SK-N-SH (cell line): Measurements from ENCODE around the gene CYP2F1. TPM values are rescaled to one million over a fixed set of nuclear protein-coding genes. Genes with fewer than 3 reads are reported as not detected.
"Not testable (repeated sequence)": the region's sequence is repeated elsewhere in the genome, so short reads cannot be mapped to it uniquely, and the experiment has no call there.

Source experiments
- CTCF ChIA-PET: fragments of 300-600, 350-600 bp; formaldehyde crosslinking; extraction: SDS; loops from one replicate; lab custom pipeline; 2021; lab: Yijun Ruan, JAX
- POLR2A ChIA-PET: fragments of 350-600 bp; sonication (Branson Sonifier 250); formaldehyde crosslinking; extraction: SDS; loops from one replicate; lab custom pipeline; 2020; ENCODE audit warnings: antibody characterized with exemption, inconsistent platforms; lab: Yijun Ruan, JAX
- DNase-seq: peaks from one replicate; pipeline ENCODE4 v3.0.0; 2012
- H2AFZ ChIP-seq: fragments of 200-600 bp; sonication (generic); 2 replicates; pipeline ENCODE4 v1.8.1; 2016; ENCODE audit warnings: antibody characterized with exemption, mild to moderate bottlenecking, low read depth
- H3F3A ChIP-seq: fragments of 200-600 bp; sonication (generic); replicated peaks from 2 replicates; pipeline ENCODE3; 2016; ENCODE audit warnings: antibody characterized with exemption, mild to moderate bottlenecking; ENCODE audit not compliant: insufficient read depth
- H3K27ac ChIP-seq, 2 experiments: fragments of 200-500 bp in 1 of 2; fragments of 200-600 bp in 1 of 2; sonication (Bioruptor generic) in 1 of 2; sonication (generic), shearing (Covaris generic) in 1 of 2; 2 replicates each; pipeline versions ENCODE4 v1.5.1 to v1.6.1; 2014 to 2016; ENCODE audit warnings: low read depth in 2 of 2, inconsistent platforms in 1 of 2, low read length in 1 of 2, mild to moderate bottlenecking in 1 of 2, mixed read lengths in 1 of 2
- H3K27me3 ChIP-seq: fragments of 200-600 bp; sonication (generic), shearing (Covaris generic); 2 replicates; pipeline ENCODE4 v1.6.1; 2016; ENCODE audit warnings: mixed run types; ENCODE audit not compliant: insufficient read depth
- H3K36me3 ChIP-seq, 2 experiments: fragments of 200-500 bp in 1 of 2; fragments of 200-600 bp in 1 of 2; sonication (Bioruptor generic) in 1 of 2; sonication (generic) in 1 of 2; replicated peaks in 1 of 2; 2 replicates each; pipeline versions ENCODE3 to v1.5.1; 2014 to 2016; ENCODE audit warnings: low read length in 1 of 2, mild to moderate bottlenecking in 1 of 2; ENCODE audit not compliant: insufficient read depth in 2 of 2, control insufficient read depth in 1 of 2
- H3K4me1 ChIP-seq, 2 experiments: fragments of 200-500 bp in 1 of 2; fragments of 200-600 bp in 1 of 2; sonication (Bioruptor generic) in 1 of 2; sonication (generic), shearing (Covaris generic) in 1 of 2; 2 replicates each; pipeline versions ENCODE4 v1.5.1 to v1.6.1; 2014 to 2016; ENCODE audit warnings: low read depth in 1 of 2, low read length in 1 of 2, mixed run types in 1 of 2; ENCODE audit not compliant: insufficient read depth in 2 of 2, control insufficient read depth in 1 of 2
- H3K4me2 ChIP-seq: fragments of 200-600 bp; sonication (generic), shearing (Covaris generic); 2 replicates; pipeline ENCODE4 v1.6.1; 2017; ENCODE audit warnings: mixed run types
- H3K4me3 ChIP-seq, 2 experiments: fragments of 200-500 bp in 1 of 2; fragments of 200-600 bp in 1 of 2; sonication (Bioruptor generic) in 1 of 2; sonication (generic), shearing (Covaris generic) in 1 of 2; 2 replicates each; pipeline versions ENCODE4 v1.5.1 to v1.8.1; 2014 to 2016; ENCODE audit warnings: low read depth in 2 of 2, inconsistent platforms in 1 of 2, low read length in 1 of 2, mild to moderate bottlenecking in 1 of 2, mixed read lengths in 1 of 2, moderate library complexity in 1 of 2
- H3K79me2 ChIP-seq: fragments of 200-600 bp; sonication (generic); 2 replicates; pipeline ENCODE4 v1.8.1; 2017; ENCODE audit warnings: mild to moderate bottlenecking; ENCODE audit not compliant: insufficient read depth
- H3K9ac ChIP-seq: fragments of 200-600 bp; sonication (generic); 2 replicates; pipeline ENCODE4 v1.6.1; 2017; ENCODE audit warnings: mixed run types
- H3K9me2 ChIP-seq: fragments of 200-600 bp; sonication (generic); 2 replicates; pipeline ENCODE4 v1.6.1; 2017; ENCODE audit warnings: mixed run types
- H3K9me3 ChIP-seq: fragments of 200-600 bp; sonication (generic); 2 replicates; pipeline ENCODE4 v1.6.1; 2017; ENCODE audit warnings: mixed run types, mild to moderate bottlenecking, moderate library complexity
- H4K20me1 ChIP-seq: fragments of 200-600 bp; sonication (generic); 2 replicates; pipeline ENCODE4 v1.6.1; 2017; ENCODE audit warnings: mild to moderate bottlenecking, mixed run types; ENCODE audit not compliant: insufficient read depth
- EZH2phosphoT487 ChIP-seq: fragments of 200-600 bp; sonication (generic); IDR thresholded peaks from 2 replicates; pipeline ENCODE4 v1.6.1; 2017; ENCODE audit warnings: low read depth, mixed run types, mild to moderate bottlenecking, antibody characterized with exemption, moderate library complexity, borderline replicate concordance
- FOSL2 ChIP-seq: IDR thresholded peaks from 2 replicates; pipeline ENCODE4 v1.4.0; 2012; ENCODE audit warnings: low read depth, mild to moderate bottlenecking, moderate library complexity, borderline replicate concordance
- GABPA ChIP-seq: IDR thresholded peaks from 2 replicates; pipeline ENCODE4 v1.4.0; 2012; ENCODE audit warnings: low read depth, mild to moderate bottlenecking
- GATA2 ChIP-seq: sonication (generic); formaldehyde crosslinking; IDR thresholded peaks from 2 replicates; pipeline ENCODE4 v1.5.0; 2020; ENCODE audit warnings: mild to moderate bottlenecking, missing genetic modification reagents
- MXI1 ChIP-seq: IDR thresholded peaks from 2 replicates; pipeline ENCODE4 v1.6.1; 2012; ENCODE audit warnings: mild to moderate bottlenecking, low read depth, low read length, improper control_type of control experiment
- POLR2AphosphoS5 ChIP-seq: IDR thresholded peaks from 2 replicates; pipeline ENCODE4 v1.6.1; 2012; ENCODE audit warnings: low read depth, low read length
- RFX5 ChIP-seq: IDR thresholded peaks from 2 replicates; pipeline ENCODE4 v1.6.1; 2012; ENCODE audit warnings: mild to moderate bottlenecking, improper control_type of control experiment, low read length
- YY1 ChIP-seq: IDR thresholded peaks from 2 replicates; pipeline ENCODE4 v1.4.0; 2012; ENCODE audit warnings: low read depth, mild to moderate bottlenecking
- WGBS: methylation state at CpG from one replicate; pipeline ENCODE4 v1.1.6; 2017; ENCODE audit warnings: low lambda C conversion rate; 5-methylcytosine and 5-hydroxymethylcytosine counted together
- polyA plus RNA-seq, 3 experiments: library from polyadenylated mRNA; depleted of rRNA; stranded (reverse); fragments of >200 nt; gene quantifications; 2 replicates each; pipeline ENCODE4 v1.2.3, GENCODE V29; 2012
- TF ChIP-seq, protein P1 (sequence below): IDR thresholded peaks from 2 replicates; pipeline ENCODE4 v1.4.0; 2012; ENCODE audit warnings: low read depth
- TF ChIP-seq, protein P2 (sequence below): fragments of 150-350 bp; IDR thresholded peaks from 2 replicates; pipeline ENCODE4 v1.6.1; 2016; ENCODE audit warnings: mild to moderate bottlenecking, low read depth, low read length
- TF ChIP-seq, protein P3 (sequence below): IDR thresholded peaks from 2 replicates; pipeline ENCODE4 v1.4.0; 2012; ENCODE audit warnings: low read depth, borderline replicate concordance
- TF ChIP-seq, protein P4 (sequence below): IDR thresholded peaks from 2 replicates; pipeline ENCODE4 v1.4.0; 2012; ENCODE audit warnings: low read depth, borderline replicate concordance

CYP2F1 gene
- polyA plus RNA-seq, 1 of the 3 experiments (the other 2 are of a cell fraction) = not detected

DNA sequence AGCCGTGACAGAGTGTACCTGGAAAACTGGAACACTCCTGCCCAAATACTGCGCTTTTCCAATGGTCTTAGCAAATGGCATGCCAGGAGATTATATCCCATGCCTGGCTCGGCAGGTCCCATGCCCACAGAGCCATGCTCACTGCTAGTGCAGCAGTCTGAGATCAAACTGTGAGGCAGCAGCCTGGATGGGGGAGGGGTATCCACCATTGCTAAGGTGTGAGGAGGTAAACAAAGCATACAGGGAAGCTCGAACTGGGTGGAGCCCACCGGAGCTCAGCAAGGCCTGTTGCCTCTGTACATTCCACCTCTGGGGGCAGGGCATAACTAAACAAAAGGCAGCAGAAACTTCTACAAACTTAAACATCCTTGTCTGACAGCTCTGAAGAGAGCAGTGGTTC lies 15.5 kb upstream of the CYP2F1 start:
- Histone ChIP-seq H3K4me2 (no peak overlapping the region), H3K27me3 (peaks cover 30% of the 10 kb centered on the region; the same call in 1 of the 2 replicates), H3K9ac (no peak overlapping the region), H4K20me1 (no peaks in the 10 kb centered on the region), H3K27ac (no peak overlapping the region), H3K4me3 (no peak overlapping the region), H3F3A (no peaks in the 10 kb centered on the region), H3K36me3 (no peaks in the 10 kb centered on the region), H3K79me2 (no peaks in the 10 kb centered on the region), H3K4me1 (no peaks in the 10 kb centered on the region), H3K9me3 (no peaks in the 10 kb centered on the region), H3K9me2 (no peaks in the 10 kb centered on the region), H2AFZ (no peak overlapping the region)
- DNase-seq = no peak
- POLR2A ChIA-PET = no interaction called here
- CTCF ChIA-PET = no interaction called here
- TF ChIP-seq, protein P1, sequence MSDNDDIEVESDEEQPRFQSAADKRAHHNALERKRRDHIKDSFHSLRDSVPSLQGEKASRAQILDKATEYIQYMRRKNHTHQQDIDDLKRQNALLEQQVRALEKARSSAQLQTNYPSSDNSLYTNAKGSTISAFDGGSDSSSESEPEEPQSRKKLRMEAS = no peak
- TF ChIP-seq, protein P2, sequence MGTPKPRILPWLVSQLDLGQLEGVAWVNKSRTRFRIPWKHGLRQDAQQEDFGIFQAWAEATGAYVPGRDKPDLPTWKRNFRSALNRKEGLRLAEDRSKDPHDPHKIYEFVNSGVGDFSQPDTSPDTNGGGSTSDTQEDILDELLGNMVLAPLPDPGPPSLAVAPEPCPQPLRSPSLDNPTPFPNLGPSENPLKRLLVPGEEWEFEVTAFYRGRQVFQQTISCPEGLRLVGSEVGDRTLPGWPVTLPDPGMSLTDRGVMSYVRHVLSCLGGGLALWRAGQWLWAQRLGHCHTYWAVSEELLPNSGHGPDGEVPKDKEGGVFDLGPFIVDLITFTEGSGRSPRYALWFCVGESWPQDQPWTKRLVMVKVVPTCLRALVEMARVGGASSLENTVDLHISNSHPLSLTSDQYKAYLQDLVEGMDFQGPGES = no peak
- TF ChIP-seq, protein P3, sequence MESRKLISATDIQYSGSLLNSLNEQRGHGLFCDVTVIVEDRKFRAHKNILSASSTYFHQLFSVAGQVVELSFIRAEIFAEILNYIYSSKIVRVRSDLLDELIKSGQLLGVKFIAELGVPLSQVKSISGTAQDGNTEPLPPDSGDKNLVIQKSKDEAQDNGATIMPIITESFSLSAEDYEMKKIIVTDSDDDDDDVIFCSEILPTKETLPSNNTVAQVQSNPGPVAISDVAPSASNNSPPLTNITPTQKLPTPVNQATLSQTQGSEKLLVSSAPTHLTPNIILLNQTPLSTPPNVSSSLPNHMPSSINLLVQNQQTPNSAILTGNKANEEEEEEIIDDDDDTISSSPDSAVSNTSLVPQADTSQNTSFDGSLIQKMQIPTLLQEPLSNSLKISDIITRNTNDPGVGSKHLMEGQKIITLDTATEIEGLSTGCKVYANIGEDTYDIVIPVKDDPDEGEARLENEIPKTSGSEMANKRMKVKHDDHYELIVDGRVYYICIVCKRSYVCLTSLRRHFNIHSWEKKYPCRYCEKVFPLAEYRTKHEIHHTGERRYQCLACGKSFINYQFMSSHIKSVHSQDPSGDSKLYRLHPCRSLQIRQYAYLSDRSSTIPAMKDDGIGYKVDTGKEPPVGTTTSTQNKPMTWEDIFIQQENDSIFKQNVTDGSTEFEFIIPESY = no peak
- no peak for TF ChIP-seq RFX5
- TF ChIP-seq, protein P4, sequence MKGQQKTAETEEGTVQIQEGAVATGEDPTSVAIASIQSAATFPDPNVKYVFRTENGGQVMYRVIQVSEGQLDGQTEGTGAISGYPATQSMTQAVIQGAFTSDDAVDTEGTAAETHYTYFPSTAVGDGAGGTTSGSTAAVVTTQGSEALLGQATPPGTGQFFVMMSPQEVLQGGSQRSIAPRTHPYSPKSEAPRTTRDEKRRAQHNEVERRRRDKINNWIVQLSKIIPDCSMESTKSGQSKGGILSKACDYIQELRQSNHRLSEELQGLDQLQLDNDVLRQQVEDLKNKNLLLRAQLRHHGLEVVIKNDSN = no peak
- no peak for TF ChIP-seq POLR2AphosphoS5
- no peak for TF ChIP-seq YY1
- no peak for TF ChIP-seq EZH2phosphoT487
- no peak for TF ChIP-seq MXI1
- no peak for TF ChIP-seq GABPA
- no peak for TF ChIP-seq FOSL2
- no peak for TF ChIP-seq GATA2 (CRISPR knock-in tag)
- 0% methylated on average over 3 of the region's 5 CpGs for WGBS

DNA sequence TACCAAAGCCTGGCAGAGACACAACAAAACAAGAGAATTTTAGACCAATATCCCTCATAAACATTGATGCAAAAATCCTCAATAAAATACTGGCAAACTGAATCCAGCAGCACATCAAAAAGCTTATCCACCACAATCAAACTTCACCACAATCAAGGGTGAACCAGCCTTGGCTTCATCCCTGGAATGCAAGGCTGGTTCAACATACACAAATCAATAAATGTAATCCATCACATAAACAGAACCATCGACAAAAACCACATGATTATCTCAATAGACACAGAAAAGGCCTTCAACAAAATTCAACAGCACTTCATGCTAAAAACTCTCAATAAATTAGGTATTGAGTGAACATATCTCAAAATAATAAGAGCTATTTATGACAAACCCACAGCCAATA lies 12.0 kb upstream of the CYP2F1 start:
- H3K9me2 ChIP-seq, H3K9ac ChIP-seq, POLR2A ChIA-PET, H3K4me2 ChIP-seq, CTCF ChIA-PET, H3F3A ChIP-seq, H3K4me3 ChIP-seq, H3K4me1 ChIP-seq, H3K79me2 ChIP-seq, H3K27me3 ChIP-seq, H4K20me1 ChIP-seq, H3K36me3 ChIP-seq, H3K9me3 ChIP-seq, DNase-seq, H2AFZ ChIP-seq, H3K27ac ChIP-seq: not testable (repeated sequence)
- 9% methylated on average over 1 of the region's 1 CpG for WGBS
